HG02610 (cell line): Measurements from ENCODE around the gene RRP1.

Source experiments
- ATAC-seq: cut with Tn5 transposase; IDR thresholded peaks from one replicate; pipeline ENCODE4 v1.9.1; 2021; ENCODE audit warnings: mild to moderate bottlenecking, moderate library complexity; ENCODE audit not compliant: unreplicated experiment

RRP1 gene

DNA sequence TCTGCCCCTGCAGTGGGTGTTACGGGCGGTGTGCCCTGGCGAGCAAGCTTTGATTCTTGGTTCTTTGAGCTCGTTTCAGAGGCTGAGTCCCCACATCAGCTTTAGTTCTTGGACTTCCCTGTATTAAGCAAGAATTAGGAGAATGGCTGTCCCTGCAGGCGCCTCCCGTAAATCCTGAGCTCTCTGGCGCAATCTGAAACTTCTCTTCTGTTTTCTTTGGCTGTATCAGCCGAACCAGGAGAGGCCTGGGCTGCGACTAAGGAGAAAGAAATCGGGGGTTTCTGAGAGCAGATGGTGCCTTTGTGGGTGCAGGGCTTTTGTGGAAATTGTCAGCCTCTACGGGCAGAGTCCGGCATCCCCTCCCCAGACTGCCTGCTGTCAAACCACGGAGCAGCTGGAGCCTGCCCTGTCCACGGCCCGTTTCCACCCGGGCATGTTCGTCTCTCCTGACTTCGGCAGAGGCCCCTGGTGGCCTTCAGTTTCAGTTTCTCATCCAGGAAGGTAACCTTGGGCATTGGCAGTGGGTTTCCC is 31.2 kb upstream of the RRP1 start:
- no peak for ATAC-seq

- ATAC-seq: no peak
These were observed 30.6 kb upstream of the RRP1 start for GRCh38 chr21:43758811-43759210.

GRCh38 chr21:43759651-43760050 is 29.7 kb upstream of the RRP1 start:
- no peak for ATAC-seq

- no peak for ATAC-seq
These were observed 28.9 kb upstream of the RRP1 start for GRCh38 chr21:43760391-43760958.

DNA sequence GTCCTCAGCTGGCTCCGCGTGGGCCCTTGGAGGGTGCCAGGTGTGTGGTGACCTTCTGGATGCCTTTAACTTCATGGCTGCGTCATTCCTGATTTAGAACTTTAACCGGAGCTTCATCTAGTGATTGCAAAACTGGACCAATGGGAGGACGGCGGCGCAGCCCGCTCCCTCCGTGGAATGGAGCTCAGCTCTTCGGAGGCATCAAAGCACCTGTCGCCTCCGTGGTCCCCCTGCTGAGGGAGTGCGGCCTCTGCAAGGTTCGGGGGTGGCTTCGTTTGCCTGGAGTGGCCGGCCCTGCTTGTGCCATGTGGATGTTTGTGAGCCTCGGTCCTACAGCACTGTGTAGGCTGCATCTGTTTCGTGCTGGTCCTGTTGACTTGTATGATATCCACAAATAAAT is 27.5 kb upstream of the RRP1 start:
- no peak for ATAC-seq

- no peak for ATAC-seq
These were observed 26.9 kb upstream of the RRP1 start for GRCh38 chr21:43762303-43763128.

DNA sequence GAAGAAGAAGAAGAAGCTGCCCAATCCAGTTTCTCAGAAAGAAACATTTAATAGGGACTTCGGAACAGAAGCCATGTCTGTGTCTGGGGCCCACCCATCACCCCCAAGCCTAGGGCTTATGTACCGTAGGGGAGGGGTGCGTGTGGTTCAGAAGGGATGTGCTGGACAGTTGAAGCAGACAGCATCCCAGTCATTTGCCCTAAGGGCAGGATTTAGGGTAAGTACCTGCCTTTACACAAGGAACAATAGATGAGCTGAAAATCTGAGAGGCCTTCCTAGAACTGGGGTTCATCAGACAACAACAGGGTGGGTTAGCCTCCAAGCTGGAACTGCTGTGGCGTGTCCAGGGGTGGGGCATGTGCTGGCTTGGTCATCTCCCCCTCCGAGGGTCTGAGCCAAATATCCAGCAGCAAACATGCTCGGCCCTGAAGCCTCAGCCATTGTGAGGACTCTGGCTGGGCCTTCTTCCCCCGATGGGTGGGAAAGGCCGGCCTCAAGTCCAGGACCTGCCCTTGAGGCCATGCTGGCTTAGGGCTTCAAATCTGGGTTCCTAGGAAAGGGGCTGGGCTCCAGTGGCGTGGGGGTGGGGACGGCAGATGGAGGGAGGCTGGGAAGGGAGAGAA is 25.4 kb upstream of the RRP1 start:
- ATAC-seq: no peak

DNA sequence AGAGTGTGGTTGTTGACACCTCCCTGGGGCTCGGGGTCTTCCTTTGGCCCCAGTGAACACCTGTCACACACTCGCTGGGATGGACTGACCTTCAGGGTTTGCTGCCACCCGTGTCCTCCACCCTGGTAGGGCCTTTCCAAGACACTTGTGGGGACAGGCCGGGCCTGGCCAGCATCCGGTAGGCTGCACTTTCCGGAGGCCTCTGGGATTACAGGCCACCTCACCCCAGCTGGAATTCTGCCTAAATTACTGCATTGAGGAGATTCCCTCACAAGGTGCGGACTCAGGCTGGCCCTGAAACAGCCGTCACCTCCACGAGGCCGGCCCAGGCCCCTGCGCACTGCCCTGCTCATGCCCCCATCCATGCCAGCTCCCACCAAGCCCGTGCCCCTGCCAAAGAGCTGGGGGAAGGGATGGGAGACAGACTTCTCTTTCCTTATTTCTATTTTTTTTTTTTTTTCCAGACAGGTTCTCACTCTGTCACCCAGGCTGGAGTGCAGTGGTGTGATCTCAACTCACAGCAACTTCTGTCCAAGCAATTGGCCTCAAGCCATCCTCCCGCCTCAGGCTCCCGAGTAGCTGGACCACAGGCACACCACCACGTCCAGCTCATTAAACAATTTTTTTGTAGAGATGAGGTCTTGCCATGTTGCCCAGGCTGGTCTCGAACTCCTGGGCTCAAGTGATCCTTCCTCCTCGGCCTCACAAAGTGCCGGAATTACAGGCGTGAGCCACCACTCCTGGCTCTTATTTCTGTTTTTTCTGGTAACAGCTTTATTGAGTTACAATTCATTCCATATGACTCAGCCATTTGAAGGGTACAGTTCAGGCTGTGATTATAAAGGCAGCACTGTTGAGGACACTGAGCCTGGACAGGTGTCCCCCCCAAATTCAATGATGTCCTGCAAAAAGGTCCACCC is 24.5 kb upstream of the RRP1 start:
- no peak for ATAC-seq

DNA sequence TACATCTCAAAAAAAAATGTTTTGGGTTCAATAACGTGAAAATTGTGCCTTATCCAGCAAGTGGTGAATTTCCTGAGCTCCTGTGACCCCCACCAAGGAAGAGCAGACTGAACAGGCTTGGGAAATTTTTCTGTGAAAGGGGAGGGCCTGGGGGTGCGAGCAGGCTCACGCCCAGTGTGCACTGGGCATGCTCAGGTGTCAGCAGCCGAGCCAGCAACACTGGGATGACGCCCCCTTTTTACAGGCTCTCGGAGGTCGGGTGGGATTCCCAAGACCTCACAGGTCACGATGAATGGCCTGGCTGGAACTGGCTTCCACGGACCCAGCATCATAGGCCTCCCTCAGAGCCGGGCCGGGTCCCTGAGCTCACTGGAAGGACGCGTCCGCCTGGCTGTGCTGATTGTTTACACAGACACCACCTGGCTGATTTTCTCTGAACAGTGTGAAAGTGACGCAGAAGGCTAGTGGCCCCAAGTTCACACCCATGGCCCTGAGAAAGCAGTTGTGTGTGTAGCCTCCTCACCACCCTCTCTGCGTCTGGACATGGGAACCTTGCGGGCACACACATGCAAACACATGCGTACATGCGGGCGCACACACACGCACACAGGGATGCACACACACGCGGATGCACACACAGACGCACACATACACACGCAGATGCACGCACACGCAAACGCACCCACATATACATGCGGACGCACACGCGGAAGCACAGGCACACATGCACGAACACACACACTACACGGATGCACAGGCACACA is 22.5 kb upstream of the RRP1 start:
- no peak for ATAC-seq

DNA sequence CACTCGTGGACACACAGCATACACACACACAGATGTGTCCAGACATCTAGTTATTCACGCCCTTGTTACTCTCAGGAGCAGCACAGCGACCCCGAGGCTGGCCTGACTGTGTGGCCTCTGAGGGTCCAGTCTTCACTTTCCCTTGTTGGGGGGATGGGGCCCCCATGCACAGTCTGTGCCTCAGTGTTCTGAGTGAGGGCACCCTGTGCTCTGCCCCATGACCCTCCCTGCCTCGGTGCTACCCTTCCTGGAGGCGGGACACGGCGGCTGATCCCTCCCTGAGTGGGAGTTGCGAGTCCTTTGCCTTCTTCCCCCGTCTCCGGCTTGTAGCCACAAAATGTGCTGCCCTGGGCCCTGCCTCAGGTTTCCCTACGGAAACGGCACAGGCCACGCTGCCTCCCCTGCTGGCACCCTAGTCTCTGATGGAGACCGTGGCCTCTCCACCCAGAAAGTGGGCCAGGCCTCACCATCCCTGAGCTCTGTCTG is 21.8 kb upstream of the RRP1 start:
- ATAC-seq: no peak

GRCh38 chr21:43767984-43768867 is 21.2 kb upstream of the RRP1 start:
- no peak for ATAC-seq

DNA sequence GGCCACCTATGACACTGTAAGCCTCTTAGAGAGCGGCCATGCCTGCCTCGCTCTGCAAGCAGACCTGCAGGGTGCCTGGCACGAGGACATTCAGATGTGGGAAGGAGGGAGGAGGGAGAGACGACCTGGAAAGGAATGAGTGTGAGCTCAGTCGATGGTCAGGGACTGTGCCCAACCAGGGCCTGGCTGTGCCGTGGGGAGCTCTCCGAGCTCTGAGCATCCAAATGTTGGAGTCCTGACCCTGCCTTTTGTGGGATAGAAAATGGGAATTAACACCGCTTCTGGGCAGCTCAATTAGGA is 20.6 kb upstream of the RRP1 start:
- ATAC-seq: no peak

GRCh38 chr21:43769325-43769958 is 19.9 kb upstream of the RRP1 start:
- no peak for ATAC-seq

- ATAC-seq: no peak
These were observed 19.2 kb upstream of the RRP1 start for GRCh38 chr21:43770066-43770655.

DNA sequence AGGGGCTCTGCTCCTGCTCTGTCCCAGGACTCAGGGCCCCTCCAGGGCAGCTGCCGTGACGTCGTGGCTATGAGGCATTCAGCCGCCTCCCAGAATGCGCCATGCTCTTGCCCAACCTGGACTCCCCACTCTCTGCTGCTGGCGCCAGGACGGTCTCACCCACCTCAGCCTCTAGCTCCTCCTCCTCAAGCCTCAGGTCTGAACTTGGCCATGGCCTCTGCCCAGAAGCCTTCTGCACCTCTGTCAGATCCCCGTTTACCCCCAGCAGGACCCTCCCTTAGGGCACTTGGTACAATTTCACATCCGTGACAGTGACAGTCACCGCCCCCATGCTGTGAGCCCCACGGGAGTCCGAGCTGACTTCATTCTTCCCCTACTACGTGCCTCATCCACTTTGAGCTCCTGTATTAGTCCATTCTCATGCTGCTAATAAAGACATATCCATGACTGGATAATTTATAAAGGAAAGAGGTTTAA is 18.1 kb upstream of the RRP1 start:
- ATAC-seq: no peak

DNA sequence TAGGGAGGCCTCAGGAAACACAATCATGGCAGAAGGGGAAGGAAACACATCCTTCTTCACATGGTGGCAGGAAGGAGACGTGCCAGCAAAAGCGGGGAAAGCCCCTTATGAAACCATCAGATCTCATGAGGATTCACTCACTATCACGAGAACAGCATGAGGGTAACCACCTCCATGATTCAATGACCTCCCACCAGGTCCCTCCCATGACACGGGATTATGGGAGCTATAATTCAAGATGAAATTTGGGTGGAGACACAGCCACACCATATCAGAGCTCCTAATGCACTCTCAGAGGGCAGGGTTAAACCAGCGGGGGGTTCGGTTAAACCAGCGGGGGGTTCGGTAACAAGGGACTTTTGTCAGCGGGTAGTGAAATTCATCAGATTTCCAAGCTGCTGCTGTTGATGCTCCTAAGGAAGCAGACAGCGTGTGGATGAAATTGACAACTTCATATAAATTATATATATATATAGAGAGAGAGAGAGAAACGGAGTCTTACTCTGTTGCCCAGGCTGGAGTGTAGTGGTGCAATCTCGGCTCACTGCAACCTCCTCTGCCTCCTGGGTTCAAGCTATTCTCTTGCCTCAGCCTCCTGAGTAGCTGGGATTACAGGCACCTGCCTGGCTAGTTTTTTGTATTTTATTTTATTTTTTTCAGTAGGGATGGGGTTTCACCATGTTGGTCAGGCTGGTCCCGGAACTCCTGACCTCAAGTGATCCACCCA is 17.5 kb upstream of the RRP1 start:
- ATAC-seq: no peak

GRCh38 chr21:43772425-43772821 is 17.0 kb upstream of the RRP1 start:
- ATAC-seq: no peak

- no peak for ATAC-seq
These were observed 15.2 kb upstream of the RRP1 start for GRCh38 chr21:43774163-43774562.
